Activated CD4-positive, alpha-beta memory T cell treated with anti-CD3 and anti-CD28 coated beads, Interleukin-2, amount 10 ng/mL, durations not matched to agents 7 days and 5 days (primary cell): Measurements from ENCODE around the gene MYO7B. TPM values are rescaled to one million over a fixed set of nuclear protein-coding genes. Genes with fewer than 3 reads are reported as not detected.
A peak's percentile ranks its signal among the peaks of the same experiment; 100 is the strongest.
"Not testable (repeated sequence)": the region's sequence is repeated elsewhere in the genome, so short reads cannot be mapped to it uniquely, and the experiment has no call there.

ENCODE experiments used
- CTCF ChIA-PET: fragments of 350-600 bp; sonication (Branson Sonifier 250); formaldehyde crosslinking; loops from one replicate; lab custom pipeline; 2021; ENCODE audit warnings: antibody characterized with exemption, inconsistent platforms; lab: Charles Lee
- POLR2A ChIA-PET: fragments of 350-600 bp; sonication (Branson Sonifier 250); formaldehyde crosslinking; loops from one replicate; lab custom pipeline; 2021; ENCODE audit warnings: antibody characterized with exemption; lab: Charles Lee
- DNase-seq: peaks from one replicate; pipeline ENCODE4 v3.0.0-alpha.2; 2020
- H3K27ac Mint-ChIP-seq: one replicate; pipeline ENCODE4 v1.8.0; 2021; ENCODE audit warnings: mild to moderate bottlenecking, mixed read lengths
- H3K27me3 Mint-ChIP-seq: one replicate; pipeline ENCODE4 v1.8.0; 2021; ENCODE audit warnings: mixed read lengths
- H3K36me3 Mint-ChIP-seq: one replicate; pipeline ENCODE4 v1.8.0; 2021; ENCODE audit warnings: low read depth, mixed read lengths
- H3K4me1 Mint-ChIP-seq: one replicate; pipeline ENCODE4 v1.8.0; 2021; ENCODE audit warnings: mixed read lengths
- H3K4me3 Mint-ChIP-seq: one replicate; pipeline ENCODE4 v1.8.0; 2021; ENCODE audit warnings: mild to moderate bottlenecking, mixed read lengths
- H3K9me3 Mint-ChIP-seq: one replicate; pipeline ENCODE4 v1.8.0; 2021; ENCODE audit warnings: mixed read lengths
- total RNA-seq, 2 experiments: library from RNA; stranded (reverse); gene quantifications; one replicate each; pipeline ENCODE4 v1.2.3, GENCODE V29; 2021

The MYO7B gene
- total RNA-seq, 2 experiments from 2014 or later, result 0.13 to 0.18 TPM

- H3K36me3 Mint-ChIP-seq, result peaks cover 76% of the 10 kb centered on the region
- CTCF ChIA-PET, result no interaction called here
- POLR2A ChIA-PET, result interaction anchor here (1.3 kb wide), 1 partner anchor 14 kb away, joined by 8 read pairs; the partner anchor contains the start of gene IWS1
Measured at GRCh38 chr2:127511917-127512316, 23.6 kb upstream of the MYO7B start.

GRCh38 chr2:127512362-127512761, 23.1 kb upstream of the MYO7B start:
- Mint-ChIP-seq H3K36me3 (peaks cover 80% of the 10 kb centered on the region), H3K9me3 (no peaks in the 10 kb centered on the region), H3K27me3 (no peaks in the 10 kb centered on the region), H3K4me1 (peaks cover 57% of the 10 kb centered on the region), H3K27ac (no peak overlapping the region), H3K4me3 (no peak overlapping the region)
- POLR2A ChIA-PET, result interaction anchor here (1.3 kb wide), 1 partner anchor 14 kb away, joined by 8 read pairs; the partner anchor contains the start of gene IWS1
- CTCF ChIA-PET, result no interaction called here
- no peak for DNase-seq

More at GRCh38 chr2:127511917-127512316, 23.6 kb upstream of the MYO7B start:
- no peak overlapping the region for H3K27ac Mint-ChIP-seq
- H3K4me3 Mint-ChIP-seq, result no peak overlapping the region
- DNase-seq, result no peak
- no peaks in the 10 kb centered on the region for H3K9me3 Mint-ChIP-seq
- H3K4me1 Mint-ChIP-seq, result peaks cover 54% of the 10 kb centered on the region
- H3K27me3 Mint-ChIP-seq, result no peaks in the 10 kb centered on the region

GRCh38 chr2:127514076-127514475, 21.4 kb upstream of the MYO7B start:
- no peaks in the 10 kb centered on the region for H3K27me3 Mint-ChIP-seq
- no peak overlapping the region for H3K27ac Mint-ChIP-seq
- H3K4me3 Mint-ChIP-seq, result no peak overlapping the region
- H3K4me1 Mint-ChIP-seq, result peaks cover 50% of the 10 kb centered on the region
- DNase-seq, result no peak
- CTCF ChIA-PET, result interaction anchor here (1.1 kb wide), 1 partner anchor 13 kb away, joined by 3 read pairs; the partner anchor contains the start of gene IWS1
- H3K9me3 Mint-ChIP-seq, result no peaks in the 10 kb centered on the region
- H3K36me3 Mint-ChIP-seq, result peaks cover 77% of the 10 kb centered on the region
- POLR2A ChIA-PET, result interaction anchor here (2.8 kb wide), 1 partner anchor 12 kb away, joined by 12 read pairs; the partner anchor contains the start of gene IWS1

- no peak overlapping the region for H3K4me3 Mint-ChIP-seq
- peaks cover 50% of the 10 kb centered on the region for H3K4me1 Mint-ChIP-seq
- no peak for DNase-seq
- H3K27ac Mint-ChIP-seq, result no peak overlapping the region
- no peaks in the 10 kb centered on the region for H3K27me3 Mint-ChIP-seq
- peaks cover 77% of the 10 kb centered on the region for H3K36me3 Mint-ChIP-seq
- POLR2A ChIA-PET, result interaction anchor here (2.8 kb wide), 1 partner anchor 12 kb away, joined by 12 read pairs; the partner anchor contains the start of gene IWS1
- CTCF ChIA-PET, result interaction anchor here (1.1 kb wide), 1 partner anchor 12 kb away, joined by 3 read pairs; the partner anchor contains the start of gene IWS1
- H3K9me3 Mint-ChIP-seq, result no peaks in the 10 kb centered on the region
Measured at GRCh38 chr2:127514485-127514884, 21.0 kb upstream of the MYO7B start.

- ChIA-PET CTCF (no interaction called here), POLR2A (interaction anchor here (2.8 kb wide), 1 partner anchor 11 kb away, joined by 12 read pairs; the partner anchor contains the start of gene IWS1)
- no peak for DNase-seq
- H3K9me3 Mint-ChIP-seq, result no peaks in the 10 kb centered on the region
- peaks cover 48% of the 10 kb centered on the region for H3K4me1 Mint-ChIP-seq
- H3K27ac Mint-ChIP-seq, result no peak overlapping the region
- peaks cover 76% of the 10 kb centered on the region for H3K36me3 Mint-ChIP-seq
- H3K27me3 Mint-ChIP-seq, result no peaks in the 10 kb centered on the region
- H3K4me3 Mint-ChIP-seq, result no peak overlapping the region
Measured at GRCh38 chr2:127515383-127515915, 20.0 kb upstream of the MYO7B start.

- H3K4me3 Mint-ChIP-seq, result no peak overlapping the region
- H3K27me3 Mint-ChIP-seq, result no peaks in the 10 kb centered on the region
- ChIA-PET CTCF (no interaction called here), POLR2A (no interaction called here)
- peaks cover 72% of the 10 kb centered on the region for H3K36me3 Mint-ChIP-seq
- H3K9me3 Mint-ChIP-seq, result no peaks in the 10 kb centered on the region
- DNase-seq, result no peak
- H3K4me1 Mint-ChIP-seq, result peaks cover 45% of the 10 kb centered on the region
- no peak overlapping the region for H3K27ac Mint-ChIP-seq
Measured at GRCh38 chr2:127516041-127516762, 19.3 kb upstream of the MYO7B start.

GRCh38 chr2:127517465-127517864, 18.0 kb upstream of the MYO7B start:
- Mint-ChIP-seq H3K36me3 (peaks cover 71% of the 10 kb centered on the region), H3K4me1 (peaks cover 41% of the 10 kb centered on the region), H3K27me3 (no peaks in the 10 kb centered on the region), H3K4me3 (no peak overlapping the region), H3K9me3 (no peaks in the 10 kb centered on the region), H3K27ac (no peak overlapping the region)
- ChIA-PET CTCF (no interaction called here), POLR2A (no interaction called here)
- DNase-seq, result no peak

GRCh38 chr2:127520424-127520823, 15.1 kb upstream of the MYO7B start:
- H3K36me3 Mint-ChIP-seq, result peaks cover 59% of the 10 kb centered on the region
- H3K9me3 Mint-ChIP-seq, result no peaks in the 10 kb centered on the region
- peaks cover 37% of the 10 kb centered on the region for H3K4me1 Mint-ChIP-seq
- no peak overlapping the region for H3K27ac Mint-ChIP-seq
- H3K4me3 Mint-ChIP-seq, result no peak overlapping the region
- ChIA-PET CTCF (no interaction called here), POLR2A (no interaction called here)
- no peak for DNase-seq
- H3K27me3 Mint-ChIP-seq, result no peaks in the 10 kb centered on the region

GRCh38 chr2:127523269-127523939, 12.1 kb upstream of the MYO7B start:
- POLR2A ChIA-PET, result no interaction called here
- no peaks in the 10 kb centered on the region for H3K27me3 Mint-ChIP-seq
- CTCF ChIA-PET, result no interaction called here
- peak overlapping the region; percentile 42 for H3K4me3 Mint-ChIP-seq
- H3K36me3 Mint-ChIP-seq, result peaks cover 38% of the 10 kb centered on the region
- DNase-seq, result no peak
- H3K4me1 Mint-ChIP-seq, result peaks cover 36% of the 10 kb centered on the region
- no peaks in the 10 kb centered on the region for H3K9me3 Mint-ChIP-seq
- H3K27ac Mint-ChIP-seq, result peak overlapping the region; percentile 53

- ChIA-PET POLR2A (interaction anchor here (0.8 kb wide), 1 partner anchor 41 kb away, joined by 3 read pairs; no protein-coding TSS in a partner anchor), CTCF (interaction anchor here (1.0 kb wide), 1 partner anchor 67 kb away, joined by 3 read pairs; no protein-coding TSS in a partner anchor)
- Mint-ChIP-seq H3K4me1 (peaks cover 36% of the 10 kb centered on the region), H3K4me3 (peak overlapping the region; percentile 42), H3K36me3 (peaks cover 35% of the 10 kb centered on the region)
- H3K27ac Mint-ChIP-seq, H3K27me3 Mint-ChIP-seq, H3K9me3 Mint-ChIP-seq, DNase-seq: not testable (repeated sequence)
Measured at GRCh38 chr2:127524198-127524834, 11.2 kb upstream of the MYO7B start.

GRCh38 chr2:127525691-127526131, 9.8 kb upstream of the MYO7B start:
- ChIA-PET POLR2A (interaction anchor here (0.9 to 2.3 kb wide), 14 partner anchors 11 to 445 kb away, joined by 3 to 29 read pairs (median 8); partner anchors contain the start of genes ERCC3, SFT2D3 and WDR33), CTCF (interaction anchor here (0.9 to 1.5 kb wide), 6 partner anchors 15 to 255 kb away, joined by 3 to 9 read pairs (median 4); no protein-coding TSS in a partner anchor)
- peaks cover 22% of the 10 kb centered on the region for H3K36me3 Mint-ChIP-seq
- H3K27ac Mint-ChIP-seq, result peak overlapping the region; percentile 92
- peaks cover 5% of the 10 kb centered on the region for H3K9me3 Mint-ChIP-seq
- peaks cover 7% of the 10 kb centered on the region for H3K27me3 Mint-ChIP-seq
- H3K4me3 Mint-ChIP-seq, result peak overlapping the region; percentile 86
- peak; percentile 33 for DNase-seq
- peaks cover 35% of the 10 kb centered on the region for H3K4me1 Mint-ChIP-seq
